Measurements from ENCODE around the gene LIN28B. TPM values are rescaled to one million over a fixed set of nuclear protein-coding genes. Genes with fewer than 3 reads are reported as not detected.
A peak's percentile ranks its signal among the peaks of the same experiment; 100 is the strongest.

Gene LIN28B
- polyA plus RNA-seq, 4 donors = 0.03 TPM; not detected in 3

DNA sequence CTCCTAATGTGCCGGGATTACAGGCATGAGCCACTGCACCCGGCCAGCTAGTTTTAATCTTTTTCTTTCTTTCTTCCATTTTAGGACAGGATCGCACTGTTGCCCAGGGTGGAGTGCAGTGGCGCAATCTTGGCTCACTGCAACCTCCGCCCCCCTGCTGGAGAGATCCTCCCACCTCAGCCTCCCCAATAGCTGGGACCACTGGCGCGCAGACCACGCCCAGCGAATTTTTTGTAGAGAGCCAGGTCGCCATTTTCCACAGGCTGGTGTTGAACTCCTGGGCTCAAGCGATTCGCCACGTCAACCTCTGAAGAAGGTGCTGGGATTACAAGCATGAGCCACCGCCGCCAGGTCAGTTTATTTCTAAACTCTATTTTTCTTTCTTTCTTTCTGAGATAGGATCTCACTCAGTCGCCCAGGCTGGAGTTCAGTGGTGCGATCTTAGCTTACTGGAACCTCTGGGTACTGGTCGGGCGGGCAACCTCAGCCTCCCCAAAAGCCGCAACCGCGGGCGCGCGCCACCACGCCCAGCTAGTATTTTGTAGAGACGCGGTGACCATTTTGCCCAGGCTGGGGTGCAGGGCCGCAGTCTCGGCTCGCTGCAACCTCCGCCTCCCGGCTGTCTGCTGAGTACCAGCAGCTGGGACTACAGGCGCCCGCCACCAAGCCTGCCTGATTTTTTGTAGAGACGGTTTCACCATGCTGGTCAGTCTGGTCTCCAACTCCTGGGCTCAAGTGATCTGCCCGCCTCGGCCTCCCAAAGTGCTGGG is 20.0 kb upstream of the LIN28B start:
- H3K27me3 ChIP-seq (ENCODE audit: control insufficient read depth in 3 of 3, insufficient read depth in 3 of 3, low read length in 3 of 3) = peaks cover 3 to 28% (median 19%) of the 10 kb centered on the region in 3 donors
- no peak overlapping the region for H3K27ac ChIP-seq (ENCODE audit: low read depth in 1 of 3, low read length in 2 of 3)
- no peaks in the 10 kb centered on the region for H3K4me1 ChIP-seq (ENCODE audit: control insufficient read depth in 3 of 3, insufficient read depth in 2 of 3, low read depth in 1 of 3, low read length in 2 of 3)
- FAIRE-seq = no peak
- H3K36me3 ChIP-seq (ENCODE audit: control insufficient read depth in 3 of 3, insufficient read depth in 2 of 3, low read depth in 1 of 3, low read length in 3 of 3) = no peaks in the 10 kb centered on the region
- 93 to 94% (median 93%) methylated on average over 38 of the region's 38 CpGs for WGBS, 3 donors
- H3K9me3 ChIP-seq (ENCODE audit: control insufficient read depth in 2 of 2, insufficient read depth in 1 of 2, low read depth in 1 of 2, low read length in 1 of 2) = peaks cover 2 to 3% of the 10 kb centered on the region in 2 donors
- DNase-seq = no peak
- no peak overlapping the region for H3K4me3 ChIP-seq (ENCODE audit: low read depth in 1 of 3, low read length in 3 of 3)

GRCh38 chr6:104940238-104940892 is 16.5 kb upstream of the LIN28B start:
- FAIRE-seq (no peak), DNase-seq (peak in 1 of 2 donors; percentile 19)
- H3K27me3 ChIP-seq (ENCODE audit: control insufficient read depth in 3 of 3, insufficient read depth in 3 of 3, low read length in 3 of 3) = peaks cover 3 to 26% (median 19%) of the 10 kb centered on the region in 3 donors
- H3K4me3 ChIP-seq (ENCODE audit: low read depth in 1 of 3, low read length in 3 of 3) = peak overlapping the region in 1 of 3 donors; percentile 32
- peaks cover 2 to 3% of the 10 kb centered on the region in 2 donors for H3K9me3 ChIP-seq (ENCODE audit: control insufficient read depth in 2 of 2, insufficient read depth in 1 of 2, low read depth in 1 of 2, low read length in 1 of 2)
- H3K4me1 ChIP-seq (ENCODE audit: control insufficient read depth in 3 of 3, insufficient read depth in 2 of 3, low read depth in 1 of 3, low read length in 2 of 3) = no peaks in the 10 kb centered on the region
- 14 to 53% (median 41%) methylated on average over 44 to 88 of the region's 88 CpGs for WGBS, 3 donors
- no peaks in the 10 kb centered on the region for H3K36me3 ChIP-seq (ENCODE audit: control insufficient read depth in 3 of 3, insufficient read depth in 2 of 3, low read depth in 1 of 3, low read length in 3 of 3)
- H3K27ac ChIP-seq (ENCODE audit: low read depth in 1 of 3, low read length in 2 of 3) = no peak overlapping the region

DNA sequence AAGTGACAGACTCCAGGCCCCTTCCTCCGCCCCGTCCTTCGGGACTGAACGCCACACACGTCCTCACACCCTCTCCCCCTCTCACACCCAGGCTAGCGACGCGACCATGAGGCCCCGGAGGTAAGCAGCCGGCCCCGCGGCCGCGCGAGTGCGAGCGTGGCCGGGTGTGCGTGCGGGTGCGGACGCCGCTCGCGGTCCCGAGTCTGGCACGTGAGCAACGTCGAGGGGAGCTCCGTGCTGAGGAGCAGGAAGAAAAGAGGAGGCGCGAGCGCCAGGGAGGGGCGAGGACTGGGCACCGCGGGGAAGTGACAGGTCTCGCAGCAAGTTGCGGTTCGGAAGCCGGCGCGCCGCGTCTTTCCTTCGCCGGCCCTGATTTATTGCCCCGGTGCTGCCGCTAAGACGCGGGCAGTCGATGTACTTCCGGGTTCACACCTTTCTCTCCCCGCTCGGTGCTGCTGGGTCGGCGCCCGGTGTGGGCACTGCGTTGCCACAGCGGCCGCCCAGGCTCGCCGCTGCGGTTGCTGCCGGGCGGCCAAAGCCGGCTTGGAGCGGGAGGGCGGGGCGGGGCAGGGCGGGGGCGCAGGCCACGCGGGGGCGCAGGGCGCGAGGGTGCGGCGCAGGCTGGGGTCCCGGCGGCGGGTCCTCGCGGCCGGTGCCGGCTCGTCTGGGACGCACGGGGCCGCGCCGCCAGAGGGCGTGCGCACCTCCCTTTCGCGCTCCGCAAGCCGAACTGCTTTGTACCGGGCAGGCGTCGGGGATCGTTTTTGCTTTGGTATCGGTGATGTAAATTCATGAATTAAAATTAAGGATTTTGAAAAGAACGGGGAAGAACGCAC is 15.8 kb upstream of the LIN28B start:
- FAIRE-seq (no peak), DNase-seq (peak; percentile 3 to 66)
- Histone ChIP-seq H3K36me3 (ENCODE audit: control insufficient read depth in 3 of 3, insufficient read depth in 2 of 3, low read depth in 1 of 3, low read length in 3 of 3) (no peaks in the 10 kb centered on the region), H3K27ac (ENCODE audit: low read depth in 1 of 3, low read length in 2 of 3) (no peak overlapping the region), H3K4me3 (ENCODE audit: low read depth in 1 of 3, low read length in 3 of 3) (peak overlapping the region; percentile 14 to 41 (median 32)), H3K4me1 (ENCODE audit: control insufficient read depth in 3 of 3, insufficient read depth in 2 of 3, low read depth in 1 of 3, low read length in 2 of 3) (no peaks in the 10 kb centered on the region), H3K9me3 (ENCODE audit: control insufficient read depth in 2 of 2, insufficient read depth in 1 of 2, low read depth in 1 of 2, low read length in 1 of 2) (peaks cover 2 to 3% of the 10 kb centered on the region in 2 donors), H3K27me3 (ENCODE audit: control insufficient read depth in 3 of 3, insufficient read depth in 3 of 3, low read length in 3 of 3) (peaks cover 3 to 28% (median 19%) of the 10 kb centered on the region in 3 donors)
- WGBS, 3 donors = 3 to 15% (median 15%) methylated on average over 75 to 104 of the region's 104 CpGs

GRCh38 chr6:104941729-104942091 is 15.2 kb upstream of the LIN28B start:
- H3K4me3 ChIP-seq (ENCODE audit: low read depth in 1 of 3, low read length in 3 of 3) = peak overlapping the region in 1 of 3 donors; percentile 41
- DNase-seq (no peak), FAIRE-seq (no peak)
- H3K36me3 ChIP-seq (ENCODE audit: control insufficient read depth in 3 of 3, insufficient read depth in 2 of 3, low read depth in 1 of 3, low read length in 3 of 3) = no peaks in the 10 kb centered on the region
- H3K9me3 ChIP-seq (ENCODE audit: control insufficient read depth in 2 of 2, insufficient read depth in 1 of 2, low read depth in 1 of 2, low read length in 1 of 2) = peaks cover 2 to 3% of the 10 kb centered on the region in 2 donors
- H3K27me3 ChIP-seq (ENCODE audit: control insufficient read depth in 3 of 3, insufficient read depth in 3 of 3, low read length in 3 of 3) = peaks cover 3 to 24% (median 16%) of the 10 kb centered on the region in 3 donors
- H3K4me1 ChIP-seq (ENCODE audit: control insufficient read depth in 3 of 3, insufficient read depth in 2 of 3, low read depth in 1 of 3, low read length in 2 of 3) = no peaks in the 10 kb centered on the region
- no peak overlapping the region for H3K27ac ChIP-seq (ENCODE audit: low read depth in 1 of 3, low read length in 2 of 3)
- WGBS, 3 donors = 10 to 14% (median 11%) methylated on average over 7 of the region's 7 CpGs

GRCh38 chr6:104943781-104944180 is 13.1 kb upstream of the LIN28B start:
- no peaks in the 10 kb centered on the region for H3K4me1 ChIP-seq (ENCODE audit: control insufficient read depth in 3 of 3, insufficient read depth in 2 of 3, low read depth in 1 of 3, low read length in 2 of 3)
- H3K27ac ChIP-seq (ENCODE audit: low read depth in 1 of 3, low read length in 2 of 3) = no peak overlapping the region
- H3K9me3 ChIP-seq (ENCODE audit: control insufficient read depth in 2 of 2, insufficient read depth in 1 of 2, low read depth in 1 of 2, low read length in 1 of 2) = peaks cover 2 to 3% of the 10 kb centered on the region in 2 donors
- H3K36me3 ChIP-seq (ENCODE audit: control insufficient read depth in 3 of 3, insufficient read depth in 2 of 3, low read depth in 1 of 3, low read length in 3 of 3) = no peaks in the 10 kb centered on the region
- peaks cover 3 to 24% (median 8%) of the 10 kb centered on the region in 3 donors for H3K27me3 ChIP-seq (ENCODE audit: control insufficient read depth in 3 of 3, insufficient read depth in 3 of 3, low read length in 3 of 3)
- no peak overlapping the region for H3K4me3 ChIP-seq (ENCODE audit: low read depth in 1 of 3, low read length in 3 of 3)
- WGBS, 3 donors = 62 to 76% (median 73%) methylated on average over 3 of the region's 3 CpGs
- FAIRE-seq = no peak
- no peak for DNase-seq

- no peaks in the 10 kb centered on the region for H3K9me3 ChIP-seq (ENCODE audit: control insufficient read depth in 2 of 2, insufficient read depth in 1 of 2, low read depth in 1 of 2, low read length in 1 of 2)
- H3K4me1 ChIP-seq (ENCODE audit: control insufficient read depth in 3 of 3, insufficient read depth in 2 of 3, low read depth in 1 of 3, low read length in 2 of 3) = no peaks in the 10 kb centered on the region
- no peak overlapping the region for H3K4me3 ChIP-seq (ENCODE audit: low read depth in 1 of 3, low read length in 3 of 3)
- FAIRE-seq = no peak
- 32 to 37% (median 36%) methylated on average over 2 of the region's 2 CpGs for WGBS, 3 donors
- H3K27me3 ChIP-seq (ENCODE audit: control insufficient read depth in 3 of 3, insufficient read depth in 3 of 3, low read length in 3 of 3) = peaks cover 0 to 30% (median 10%) of the 10 kb centered on the region in 3 donors
- H3K36me3 ChIP-seq (ENCODE audit: control insufficient read depth in 3 of 3, insufficient read depth in 2 of 3, low read depth in 1 of 3, low read length in 3 of 3) = no peaks in the 10 kb centered on the region
- no peak for DNase-seq
- no peak overlapping the region for H3K27ac ChIP-seq (ENCODE audit: low read depth in 1 of 3, low read length in 2 of 3)
Measured at GRCh38 chr6:104949206-104949605, 7.7 kb upstream of the LIN28B start.

DNA sequence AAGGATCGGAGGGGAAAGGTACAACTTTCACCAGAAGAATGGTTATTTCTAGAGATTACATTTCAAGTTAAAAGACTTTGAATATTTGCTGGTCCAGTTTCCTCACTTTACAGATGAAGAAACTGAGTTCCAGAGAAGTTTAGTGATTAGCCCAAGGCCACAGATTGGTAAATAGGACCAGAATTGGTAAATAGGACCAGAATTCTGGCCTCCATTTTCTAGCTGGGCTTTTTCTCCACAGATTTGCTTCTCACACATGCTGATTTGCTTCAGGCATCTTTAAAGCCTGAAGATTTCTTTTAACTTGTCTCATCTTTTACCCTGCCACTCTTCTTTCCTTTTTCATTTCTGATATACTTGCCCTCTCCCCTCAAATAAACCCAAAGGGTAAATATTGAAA is 5.2 kb upstream of the LIN28B start:
- Histone ChIP-seq H3K27me3 (ENCODE audit: control insufficient read depth in 3 of 3, insufficient read depth in 3 of 3, low read length in 3 of 3) (peaks cover 0 to 46% (median 16%) of the 10 kb centered on the region in 3 donors), H3K4me1 (ENCODE audit: control insufficient read depth in 3 of 3, insufficient read depth in 2 of 3, low read depth in 1 of 3, low read length in 2 of 3) (no peaks in the 10 kb centered on the region), H3K36me3 (ENCODE audit: control insufficient read depth in 3 of 3, insufficient read depth in 2 of 3, low read depth in 1 of 3, low read length in 3 of 3) (no peaks in the 10 kb centered on the region), H3K9me3 (ENCODE audit: control insufficient read depth in 2 of 2, insufficient read depth in 1 of 2, low read depth in 1 of 2, low read length in 1 of 2) (peaks cover 0 to 4% of the 10 kb centered on the region in 2 donors), H3K4me3 (ENCODE audit: low read depth in 1 of 3, low read length in 3 of 3) (no peak overlapping the region), H3K27ac (ENCODE audit: low read depth in 1 of 3, low read length in 2 of 3) (no peak overlapping the region)
- no peak for DNase-seq
- WGBS, 3 donors = 35 to 77% (median 69%) methylated on average over 1 of the region's 1 CpG
- FAIRE-seq = no peak

- no peaks in the 10 kb centered on the region for H3K4me1 ChIP-seq (ENCODE audit: control insufficient read depth in 3 of 3, insufficient read depth in 2 of 3, low read depth in 1 of 3, low read length in 2 of 3)
- peaks cover 0 to 4% of the 10 kb centered on the region in 2 donors for H3K9me3 ChIP-seq (ENCODE audit: control insufficient read depth in 2 of 2, insufficient read depth in 1 of 2, low read depth in 1 of 2, low read length in 1 of 2)
- FAIRE-seq = no peak
- H3K27me3 ChIP-seq (ENCODE audit: control insufficient read depth in 3 of 3, insufficient read depth in 3 of 3, low read length in 3 of 3) = peaks cover 0 to 55% (median 24%) of the 10 kb centered on the region in 3 donors
- no peak for DNase-seq
- H3K27ac ChIP-seq (ENCODE audit: low read depth in 1 of 3, low read length in 2 of 3) = no peak overlapping the region
- no peaks in the 10 kb centered on the region for H3K36me3 ChIP-seq (ENCODE audit: control insufficient read depth in 3 of 3, insufficient read depth in 2 of 3, low read depth in 1 of 3, low read length in 3 of 3)
- 9 to 22% (median 18%) methylated on average over 33 of the region's 33 CpGs for WGBS, 3 donors
- H3K4me3 ChIP-seq (ENCODE audit: low read depth in 1 of 3, low read length in 3 of 3) = no peak overlapping the region
Measured at GRCh38 chr6:104952911-104953399, 4.0 kb upstream of the LIN28B start.

Data from small intestine (tissue), 7 donors.